HepG2 (cell line): Measurements from ENCODE around the gene MPST. TPM values are rescaled to one million over a fixed set of nuclear protein-coding genes. Genes with fewer than 3 reads are reported as not detected.
A peak's percentile ranks its signal among the peaks of the same experiment; 100 is the strongest.

Source experiments
- ETV5 ChIP-seq: IDR thresholded peaks from 2 replicates; pipeline ENCODE4 v1.6.1; 2018; ENCODE audit warnings: missing biosample characterization, missing genetic modification reagents, inconsistent platforms, borderline replicate concordance
- GTF3A ChIP-seq: sonication (generic); formaldehyde crosslinking; conservative IDR thresholded peaks from 2 replicates; pipeline ENCODE4 v1.4.0; 2020; ENCODE audit warnings: mild to moderate bottlenecking, missing genetic modification reagents
- HNRNPK ChIP-seq: fragments of 200-400 bp; formaldehyde crosslinking; IDR thresholded peaks from 2 replicates; pipeline ENCODE4 v1.6.1; 2018; ENCODE audit warnings: low read length, low read depth, moderate library complexity, mild to moderate bottlenecking; ENCODE audit not compliant: poor library complexity, severe bottlenecking
- ISL2 ChIP-seq: sonication (generic); formaldehyde crosslinking; IDR thresholded peaks from 2 replicates; pipeline ENCODE4 v1.5.0; 2020; ENCODE audit warnings: missing genetic modification reagents
- NFE2L1 ChIP-seq: sonication (generic); formaldehyde crosslinking; IDR thresholded peaks from 2 replicates; pipeline ENCODE4 v1.4.0; 2020; ENCODE audit warnings: missing genetic modification reagents, mild to moderate bottlenecking, borderline replicate concordance
- PRPF4 ChIP-seq: fragments of 200-400 bp; formaldehyde crosslinking; IDR thresholded peaks from 2 replicates; pipeline ENCODE4 v1.6.1; 2016; ENCODE audit warnings: low read length, low read depth; ENCODE audit not compliant: poor library complexity, severe bottlenecking
- SALL1 ChIP-seq: sonication (generic); formaldehyde crosslinking; IDR thresholded peaks from 2 replicates; pipeline ENCODE4 v1.8.0; 2022; ENCODE audit warnings: mild to moderate bottlenecking, missing genetic modification reagents
- U2AF2 ChIP-seq: fragments of 200-400 bp; formaldehyde crosslinking; IDR thresholded peaks from 2 replicates; pipeline ENCODE4 v1.6.1; 2017; ENCODE audit warnings: low read depth, mild to moderate bottlenecking, low read length
- WIZ ChIP-seq: sonication (generic); formaldehyde crosslinking; IDR thresholded peaks from 2 replicates; pipeline ENCODE4 v1.5.1; 2020; ENCODE audit warnings: mild to moderate bottlenecking, missing genetic modification reagents
- ZEB1 ChIP-seq: IDR thresholded peaks from 2 replicates; pipeline ENCODE4 v1.6.1; 2012; ENCODE audit warnings: mild to moderate bottlenecking, low read depth, inconsistent platforms; ENCODE audit not compliant: insufficient replicate concordance
- ZNF737 ChIP-seq: sonication (generic); formaldehyde crosslinking; IDR thresholded peaks from 2 replicates; pipeline ENCODE4 v1.5.0; 2020; ENCODE audit warnings: missing genetic modification reagents, mild to moderate bottlenecking, borderline replicate concordance
- ZNF850 ChIP-seq: sonication (generic); formaldehyde crosslinking; conservative IDR thresholded peaks from 2 replicates; pipeline ENCODE4 v1.9.0; 2021; ENCODE audit warnings: mild to moderate bottlenecking, missing genetic modification reagents
- polyA plus RNA-seq, 8 experiments: library from polyadenylated mRNA; depleted of rRNA in 3 of 8; stranded (reverse) in 7 of 8; unstranded in 1 of 8; fragments of >200 nt; fragmentation: Illumina TruSeq in 4 of 8; extraction: Trizol in 4 of 8; gene quantifications; 2 replicates each; pipeline versions ENCODE4 v1.2.1 to v1.2.3, GENCODE V29; 2011 to 2016; ENCODE audit warnings: low read depth in 4 of 8, missing spikeins in 1 of 8, mixed read lengths in 1 of 8; ENCODE audit not compliant: insufficient read depth in 1 of 8
- total RNA-seq, 5 experiments: library from RNA; depleted of rRNA; stranded (reverse); fragments of >200 nt; fragmentation: Illumina TruSeq; extraction: Trizol; gene quantifications; 2 replicates each; pipeline ENCODE4 v1.2.3, GENCODE V29; 2016; ENCODE audit warnings: low read depth in 1 of 5
- TF ChIP-seq, protein P1 (sequence below): sonication (generic); formaldehyde crosslinking; IDR thresholded peaks from 2 replicates; pipeline ENCODE4 v1.5.0; 2020; ENCODE audit warnings: missing genetic modification reagents, mild to moderate bottlenecking, borderline replicate concordance
- TF ChIP-seq, protein P2 (sequence below): sonication (generic); formaldehyde crosslinking; IDR thresholded peaks from 2 replicates; pipeline ENCODE4 v1.4.0; 2020; ENCODE audit warnings: missing genetic modification reagents
- TF ChIP-seq, protein P3 (sequence below): sonication (generic); formaldehyde crosslinking; IDR thresholded peaks from 2 replicates; pipeline ENCODE4 v1.5.0; 2020; ENCODE audit warnings: mild to moderate bottlenecking, missing genetic modification reagents
- TF ChIP-seq, protein P4 (sequence below): sonication (generic); formaldehyde crosslinking; IDR thresholded peaks from 2 replicates; pipeline ENCODE4 v1.8.0; 2022; ENCODE audit warnings: low read depth, missing genetic modification reagents

MPST gene
- total and polyA plus RNA-seq, 2 of the 13 experiments (the other 11 are each of a cell fraction or from before 2014, with no cell fraction given), result 133 to 141 TPM

DNA sequence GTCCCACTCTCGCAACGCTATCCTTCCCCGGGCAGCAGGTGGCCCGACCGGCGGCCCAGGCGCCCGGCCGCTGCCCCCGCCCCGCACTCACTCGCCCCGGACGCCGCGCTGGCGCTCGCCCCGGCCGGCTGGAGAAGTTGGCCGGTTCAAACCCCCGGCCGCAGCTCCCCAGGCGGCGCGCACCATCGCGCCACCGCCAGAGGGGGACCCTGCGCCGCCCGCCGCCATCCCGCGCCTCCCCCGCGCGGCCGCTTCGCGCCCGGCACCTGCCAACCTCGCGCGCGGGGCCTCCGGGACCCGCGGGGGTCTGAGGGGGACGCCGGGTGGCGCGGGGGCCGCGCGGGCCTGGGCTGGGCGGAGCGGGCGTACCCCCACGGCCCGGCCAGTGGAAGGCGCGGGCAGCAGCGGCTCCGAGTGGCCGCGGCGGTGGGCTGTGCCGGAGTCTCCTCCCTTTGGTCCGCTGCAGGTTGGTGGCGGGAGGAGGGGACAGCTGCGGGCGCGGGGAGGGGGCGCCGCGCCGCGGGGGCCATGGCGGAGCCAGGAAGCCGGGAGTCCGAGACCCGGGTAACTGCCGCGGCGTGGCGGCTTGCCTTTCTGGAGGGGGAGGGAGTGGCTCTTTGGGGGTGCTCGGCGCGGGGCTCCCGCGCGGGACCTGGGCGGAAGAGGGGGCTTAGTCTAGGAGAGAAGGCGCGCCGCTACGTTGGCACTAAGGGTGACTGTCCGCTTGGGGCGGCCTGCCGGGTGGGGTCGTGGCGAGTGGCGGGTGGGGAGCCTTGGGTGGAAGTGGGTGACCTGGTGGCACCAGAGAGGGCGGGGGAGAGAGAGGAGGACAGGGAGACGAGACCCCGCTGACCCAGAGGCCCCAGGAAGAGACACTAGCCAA, at the start of gene MPST, which contains the start of gene TST (continued):
- TF ChIP-seq HNRNPK, result peak; percentile 75
- TF ChIP-seq WIZ (CRISPR knock-in tag), result no peak
- TF ChIP-seq, protein P1, sequence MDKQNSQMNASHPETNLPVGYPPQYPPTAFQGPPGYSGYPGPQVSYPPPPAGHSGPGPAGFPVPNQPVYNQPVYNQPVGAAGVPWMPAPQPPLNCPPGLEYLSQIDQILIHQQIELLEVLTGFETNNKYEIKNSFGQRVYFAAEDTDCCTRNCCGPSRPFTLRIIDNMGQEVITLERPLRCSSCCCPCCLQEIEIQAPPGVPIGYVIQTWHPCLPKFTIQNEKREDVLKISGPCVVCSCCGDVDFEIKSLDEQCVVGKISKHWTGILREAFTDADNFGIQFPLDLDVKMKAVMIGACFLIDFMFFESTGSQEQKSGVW (CRISPR knock-in tag), result no peak
- no peak for TF ChIP-seq ETV5 (CRISPR knock-in tag)
- TF ChIP-seq ZNF737 (CRISPR knock-in tag), result 0 out of 2 replicates have a peak, but pooled peaks have one; percentile 63
- TF ChIP-seq SALL1 (CRISPR knock-in tag), result peak; percentile 40; the same call in 1 of the 2 replicates
- TF ChIP-seq GTF3A, result no peak
- TF ChIP-seq, protein P2, sequence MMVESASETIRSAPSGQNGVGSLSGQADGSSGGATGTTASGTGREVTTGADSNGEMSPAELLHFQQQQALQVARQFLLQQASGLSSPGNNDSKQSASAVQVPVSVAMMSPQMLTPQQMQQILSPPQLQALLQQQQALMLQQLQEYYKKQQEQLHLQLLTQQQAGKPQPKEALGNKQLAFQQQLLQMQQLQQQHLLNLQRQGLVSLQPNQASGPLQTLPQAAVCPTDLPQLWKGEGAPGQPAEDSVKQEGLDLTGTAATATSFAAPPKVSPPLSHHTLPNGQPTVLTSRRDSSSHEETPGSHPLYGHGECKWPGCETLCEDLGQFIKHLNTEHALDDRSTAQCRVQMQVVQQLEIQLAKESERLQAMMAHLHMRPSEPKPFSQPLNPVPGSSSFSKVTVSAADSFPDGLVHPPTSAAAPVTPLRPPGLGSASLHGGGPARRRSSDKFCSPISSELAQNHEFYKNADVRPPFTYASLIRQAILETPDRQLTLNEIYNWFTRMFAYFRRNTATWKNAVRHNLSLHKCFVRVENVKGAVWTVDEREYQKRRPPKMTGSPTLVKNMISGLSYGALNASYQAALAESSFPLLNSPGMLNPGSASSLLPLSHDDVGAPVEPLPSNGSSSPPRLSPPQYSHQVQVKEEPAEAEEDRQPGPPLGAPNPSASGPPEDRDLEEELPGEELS (CRISPR knock-in tag), result 0 out of 2 replicates have a peak, but pooled peaks have one; percentile 8
- TF ChIP-seq U2AF2, result no peak
- TF ChIP-seq, protein P3, sequence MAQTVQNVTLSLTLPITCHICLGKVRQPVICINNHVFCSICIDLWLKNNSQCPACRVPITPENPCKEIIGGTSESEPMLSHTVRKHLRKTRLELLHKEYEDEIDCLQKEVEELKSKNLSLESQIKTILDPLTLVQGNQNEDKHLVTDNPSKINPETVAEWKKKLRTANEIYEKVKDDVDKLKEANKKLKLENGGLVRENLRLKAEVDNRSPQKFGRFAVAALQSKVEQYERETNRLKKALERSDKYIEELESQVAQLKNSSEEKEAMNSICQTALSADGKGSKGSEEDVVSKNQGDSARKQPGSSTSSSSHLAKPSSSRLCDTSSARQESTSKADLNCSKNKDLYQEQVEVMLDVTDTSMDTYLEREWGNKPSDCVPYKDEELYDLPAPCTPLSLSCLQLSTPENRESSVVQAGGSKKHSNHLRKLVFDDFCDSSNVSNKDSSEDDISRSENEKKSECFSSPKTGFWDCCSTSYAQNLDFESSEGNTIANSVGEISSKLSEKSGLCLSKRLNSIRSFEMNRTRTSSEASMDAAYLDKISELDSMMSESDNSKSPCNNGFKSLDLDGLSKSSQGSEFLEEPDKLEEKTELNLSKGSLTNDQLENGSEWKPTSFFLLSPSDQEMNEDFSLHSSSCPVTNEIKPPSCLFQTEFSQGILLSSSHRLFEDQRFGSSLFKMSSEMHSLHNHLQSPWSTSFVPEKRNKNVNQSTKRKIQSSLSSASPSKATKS (CRISPR knock-in tag), result no peak; the same call in 1 of the 2 replicates
- no peak for TF ChIP-seq PRPF4
- TF ChIP-seq, protein P4, sequence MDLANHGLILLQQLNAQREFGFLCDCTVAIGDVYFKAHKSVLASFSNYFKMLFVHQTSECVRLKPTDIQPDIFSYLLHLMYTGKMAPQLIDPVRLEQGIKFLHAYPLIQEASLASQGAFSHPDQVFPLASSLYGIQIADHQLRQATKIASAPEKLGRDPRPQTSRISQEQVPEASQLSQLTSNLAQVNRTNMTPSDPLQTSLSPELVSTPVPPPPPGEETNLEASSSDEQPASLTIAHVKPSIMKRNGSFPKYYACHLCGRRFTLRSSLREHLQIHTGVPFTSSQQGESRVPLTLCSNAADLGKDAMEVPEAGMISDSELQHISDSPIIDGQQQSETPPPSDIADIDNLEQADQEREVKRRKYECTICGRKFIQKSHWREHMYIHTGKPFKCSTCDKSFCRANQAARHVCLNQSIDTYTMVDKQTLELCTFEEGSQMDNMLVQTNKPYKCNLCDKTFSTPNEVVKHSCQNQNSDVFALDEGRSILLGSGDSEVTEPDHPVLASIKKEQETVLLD (CRISPR knock-in tag), result 0 out of 2 replicates have a peak, but pooled peaks have one; percentile 39
- TF ChIP-seq ZEB1, result no peak
- TF ChIP-seq ZNF850 (CRISPR knock-in tag), result no peak
- TF ChIP-seq NFE2L1 (CRISPR knock-in tag), result no peak
- TF ChIP-seq ISL2 (CRISPR knock-in tag), result 0 out of 2 replicates have a peak, but pooled peaks have one; percentile 14
